Measurements from ENCODE around the gene C1QL2.

Gene C1QL2

DNA sequence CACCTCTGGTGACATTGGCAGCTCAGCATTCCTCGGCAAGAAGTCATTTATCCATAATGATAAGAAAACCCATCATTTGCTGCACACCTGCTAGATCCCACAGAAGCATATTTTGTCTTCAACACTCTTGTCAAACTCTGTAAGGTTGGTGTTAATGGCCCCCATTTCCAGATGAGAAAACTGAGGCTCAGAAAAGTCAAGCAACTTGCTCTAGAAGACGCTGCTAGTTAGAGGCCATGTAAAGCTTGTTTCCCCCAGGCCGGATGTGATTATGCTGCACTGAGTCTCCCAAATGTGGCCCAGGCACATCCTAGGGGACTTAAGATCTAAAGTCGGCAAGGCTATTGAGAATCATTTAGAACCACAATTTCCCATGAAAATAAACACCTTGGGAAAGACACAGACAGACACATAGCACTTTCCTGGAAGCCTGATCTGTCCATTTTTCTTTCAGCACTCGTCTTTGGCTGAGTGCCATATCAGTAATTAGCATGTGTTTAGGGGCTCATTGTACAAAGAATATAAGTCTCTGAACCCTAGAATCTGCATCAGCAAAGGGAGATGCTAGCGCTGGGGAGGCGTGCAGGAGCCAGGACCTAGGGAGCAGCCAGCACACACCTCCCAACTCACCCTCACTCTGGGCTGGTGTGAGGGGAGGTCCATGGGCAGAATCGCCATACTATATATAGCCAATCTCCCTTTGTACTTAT, 39.3 kb downstream of the C1QL2 start:
- no peaks in the 10 kb centered on the region for H3K4me1 ChIP-seq (ENCODE audit: control insufficient read depth, insufficient read depth, low read length, poor library complexity, severe bottlenecking)
- H3K9me3 ChIP-seq (ENCODE audit: control insufficient read depth, low read length): no peaks in the 10 kb centered on the region
- H3K27me3 ChIP-seq (replicated peaks; ENCODE audit: control insufficient read depth, insufficient read depth, low read length, poor library complexity, severe bottlenecking): peaks cover 2% of the 10 kb centered on the region
- no peak overlapping the region for H3K4me3 ChIP-seq (ENCODE audit: insufficient read depth, low read depth, low read length, poor library complexity, severe bottlenecking)
- no peak overlapping the region for H3K27ac ChIP-seq (ENCODE audit: insufficient read depth, low read length, poor library complexity, severe bottlenecking)
- H3K36me3 ChIP-seq (ENCODE audit: control insufficient read depth, insufficient read depth, low read length): no peaks in the 10 kb centered on the region
- DNase-seq: no peak

DNA sequence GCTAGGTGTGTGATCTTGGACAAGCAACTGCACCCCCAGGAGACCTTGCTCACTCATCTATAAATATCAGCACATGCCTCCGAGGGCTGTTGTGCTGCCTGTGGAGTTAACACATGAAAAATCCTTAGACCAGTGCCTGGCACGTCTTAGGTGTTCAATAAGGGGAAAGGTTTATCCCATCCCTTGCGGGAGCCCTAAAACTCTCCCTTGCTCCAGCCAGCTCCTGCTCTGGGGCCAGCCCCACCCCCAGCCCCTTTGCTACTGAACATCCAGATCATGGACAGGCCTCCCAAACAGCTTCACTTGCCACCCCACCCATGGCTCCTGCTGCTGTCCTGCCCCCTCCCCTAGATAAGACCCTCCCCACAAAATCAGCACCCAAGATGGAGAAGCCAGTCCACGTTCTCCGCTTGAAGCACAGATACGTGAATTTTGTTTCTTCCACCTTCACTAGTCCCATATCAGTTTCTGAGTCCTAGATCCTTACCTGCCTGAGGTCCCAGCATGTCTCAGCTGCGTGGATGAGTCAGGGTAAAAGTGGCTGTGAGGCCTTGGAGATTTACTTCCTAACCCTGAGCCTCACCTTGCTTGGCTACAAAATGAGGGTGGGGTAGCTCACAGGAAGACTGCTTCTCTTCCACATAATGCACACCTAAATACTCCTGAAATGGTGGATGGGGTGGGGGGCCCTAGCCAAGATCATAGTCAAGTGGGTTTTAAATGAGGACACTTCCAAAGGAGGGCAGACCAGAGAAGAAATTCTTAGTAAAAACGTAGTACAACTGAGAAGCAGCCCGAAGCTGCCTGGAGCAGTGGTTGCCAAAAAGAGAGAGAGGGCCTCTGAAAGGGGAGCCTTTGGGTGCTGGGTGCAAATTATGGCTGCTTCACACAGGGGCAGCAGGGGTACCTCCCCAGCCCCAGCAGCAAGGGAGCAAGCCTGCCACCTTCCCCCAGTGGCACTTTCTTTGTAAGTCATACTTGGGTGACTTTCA, 40.4 kb downstream of the C1QL2 start:
- Histone ChIP-seq H3K4me1 (ENCODE audit: control insufficient read depth, insufficient read depth, low read length, poor library complexity, severe bottlenecking) (no peaks in the 10 kb centered on the region), H3K27ac (ENCODE audit: insufficient read depth, low read length, poor library complexity, severe bottlenecking) (no peak overlapping the region), H3K4me3 (ENCODE audit: insufficient read depth, low read depth, low read length, poor library complexity, severe bottlenecking) (no peak overlapping the region), H3K9me3 (ENCODE audit: control insufficient read depth, low read length) (no peaks in the 10 kb centered on the region), H3K27me3 (replicated peaks; ENCODE audit: control insufficient read depth, insufficient read depth, low read length, poor library complexity, severe bottlenecking) (peaks cover 2% of the 10 kb centered on the region), H3K36me3 (ENCODE audit: control insufficient read depth, insufficient read depth, low read length) (no peaks in the 10 kb centered on the region)
- DNase-seq: no peak

DNA sequence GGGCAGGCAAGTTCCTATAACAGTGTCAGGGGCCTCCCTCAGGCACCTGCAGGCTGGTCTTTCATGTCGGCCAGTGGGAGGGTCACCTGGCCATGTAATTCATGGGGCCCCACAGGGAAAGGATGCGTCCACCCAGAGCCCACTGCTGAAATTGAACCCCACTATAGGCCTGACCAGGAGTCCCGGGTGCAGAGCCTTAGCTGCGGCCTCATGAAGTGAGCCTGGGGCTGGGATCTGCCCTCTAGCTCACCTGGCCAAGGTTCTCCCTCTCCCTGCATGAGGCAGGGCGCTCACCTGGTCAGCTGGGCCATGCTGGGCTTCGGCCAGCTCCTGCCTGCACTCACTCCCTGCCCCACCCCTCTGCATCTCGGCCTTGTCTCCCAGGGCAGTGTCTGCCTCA, 41.1 kb downstream of the C1QL2 start:
- Histone ChIP-seq H3K27me3 (replicated peaks; ENCODE audit: control insufficient read depth, insufficient read depth, low read length, poor library complexity, severe bottlenecking) (peaks cover 2% of the 10 kb centered on the region), H3K27ac (ENCODE audit: insufficient read depth, low read length, poor library complexity, severe bottlenecking) (no peak overlapping the region), H3K4me1 (ENCODE audit: control insufficient read depth, insufficient read depth, low read length, poor library complexity, severe bottlenecking) (no peaks in the 10 kb centered on the region), H3K9me3 (ENCODE audit: control insufficient read depth, low read length) (no peaks in the 10 kb centered on the region), H3K4me3 (ENCODE audit: insufficient read depth, low read depth, low read length, poor library complexity, severe bottlenecking) (no peak overlapping the region), H3K36me3 (ENCODE audit: control insufficient read depth, insufficient read depth, low read length) (no peaks in the 10 kb centered on the region)
- no peak for DNase-seq

DNA sequence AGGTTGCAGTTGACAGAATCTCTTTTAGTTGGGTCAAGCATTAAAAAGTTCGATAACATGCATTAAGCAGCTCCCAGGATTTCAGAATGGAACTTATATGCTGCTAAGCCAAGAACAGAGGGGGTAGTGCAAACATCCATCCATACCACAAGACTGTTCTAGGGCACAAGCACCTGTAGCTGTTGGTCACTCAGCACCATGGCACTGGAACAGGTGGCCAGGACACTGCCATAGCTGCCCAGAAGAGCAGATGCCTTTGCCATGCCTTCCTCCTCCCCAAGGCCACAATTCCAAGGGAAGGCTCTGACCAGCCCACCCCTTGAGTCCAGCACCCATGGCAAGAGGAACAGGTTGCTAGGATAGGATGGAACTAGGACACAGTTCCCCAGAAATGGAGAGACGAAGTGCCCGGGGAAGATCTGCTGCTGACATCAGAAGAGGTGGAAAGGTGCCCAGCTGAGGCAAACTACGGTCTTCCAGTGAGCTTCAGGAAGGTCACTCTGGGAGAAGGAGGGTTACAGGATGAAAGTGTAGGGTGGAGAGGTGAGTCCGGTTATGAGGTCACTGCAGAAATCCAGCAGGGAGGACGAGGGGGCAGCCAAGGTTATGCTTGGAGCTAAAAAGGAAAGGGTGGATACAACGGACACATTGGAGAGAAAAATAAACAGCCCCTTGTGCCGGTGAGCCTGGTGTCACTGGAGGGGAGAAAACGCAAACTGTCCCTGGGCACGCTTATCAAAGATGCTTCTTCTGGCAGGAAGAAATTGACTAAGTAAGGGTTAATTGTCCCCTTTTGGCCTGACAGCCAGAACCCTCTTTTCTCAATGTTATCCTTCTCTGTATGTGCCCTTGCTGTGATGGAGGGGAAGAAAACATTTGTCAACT, 41.9 kb downstream of the C1QL2 start:
- Histone ChIP-seq H3K27ac (ENCODE audit: insufficient read depth, low read length, poor library complexity, severe bottlenecking) (no peak overlapping the region), H3K4me3 (ENCODE audit: insufficient read depth, low read depth, low read length, poor library complexity, severe bottlenecking) (no peak overlapping the region), H3K9me3 (ENCODE audit: control insufficient read depth, low read length) (no peaks in the 10 kb centered on the region), H3K4me1 (ENCODE audit: control insufficient read depth, insufficient read depth, low read length, poor library complexity, severe bottlenecking) (no peaks in the 10 kb centered on the region), H3K36me3 (ENCODE audit: control insufficient read depth, insufficient read depth, low read length) (no peaks in the 10 kb centered on the region), H3K27me3 (replicated peaks; ENCODE audit: control insufficient read depth, insufficient read depth, low read length, poor library complexity, severe bottlenecking) (peaks cover 2% of the 10 kb centered on the region)
- no peak for DNase-seq

DNA sequence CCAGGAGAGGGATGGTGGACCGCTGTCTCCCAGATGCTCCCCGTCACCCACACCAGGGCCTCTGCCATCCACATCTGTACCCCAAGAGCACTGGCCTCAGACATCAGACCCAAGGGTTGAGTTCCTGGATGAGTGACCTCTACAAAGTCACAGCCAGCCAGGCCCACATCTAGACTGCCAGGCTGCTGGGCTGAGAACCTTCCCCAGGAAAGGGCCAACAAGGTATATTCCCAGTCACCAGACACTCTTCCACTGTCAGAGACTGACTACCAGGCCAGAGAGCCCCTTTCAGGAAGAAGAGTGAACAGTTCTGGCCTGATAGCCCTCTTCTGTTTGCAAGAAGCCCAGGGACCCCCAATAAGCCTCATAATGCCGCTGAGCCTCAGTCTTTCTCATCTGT, 44.3 kb downstream of the C1QL2 start:
- Histone ChIP-seq H3K4me3 (ENCODE audit: insufficient read depth, low read depth, low read length, poor library complexity, severe bottlenecking) (no peak overlapping the region), H3K27me3 (replicated peaks; ENCODE audit: control insufficient read depth, insufficient read depth, low read length, poor library complexity, severe bottlenecking) (no peaks in the 10 kb centered on the region), H3K4me1 (ENCODE audit: control insufficient read depth, insufficient read depth, low read length, poor library complexity, severe bottlenecking) (no peaks in the 10 kb centered on the region), H3K36me3 (ENCODE audit: control insufficient read depth, insufficient read depth, low read length) (no peaks in the 10 kb centered on the region), H3K9me3 (ENCODE audit: control insufficient read depth, low read length) (no peaks in the 10 kb centered on the region), H3K27ac (ENCODE audit: insufficient read depth, low read length, poor library complexity, severe bottlenecking) (no peak overlapping the region)
- DNase-seq: no peak

DNA sequence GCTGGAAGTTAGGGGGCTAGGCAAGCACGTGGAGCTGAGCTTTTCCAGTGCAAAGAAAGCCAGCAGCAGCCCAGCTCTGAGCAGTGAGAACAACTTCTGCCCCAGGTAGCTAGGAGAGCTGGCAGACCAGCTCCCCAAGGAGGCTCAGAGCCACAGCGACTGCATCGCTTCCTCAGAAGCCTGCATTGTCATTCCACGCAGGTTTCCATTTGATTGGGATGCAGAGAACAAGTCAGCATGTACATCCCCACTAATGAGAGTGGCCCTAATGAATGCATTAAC, 45.1 kb downstream of the C1QL2 start:
- no peak for DNase-seq
- Histone ChIP-seq H3K27ac (ENCODE audit: insufficient read depth, low read length, poor library complexity, severe bottlenecking) (no peak overlapping the region), H3K36me3 (ENCODE audit: control insufficient read depth, insufficient read depth, low read length) (no peaks in the 10 kb centered on the region), H3K9me3 (ENCODE audit: control insufficient read depth, low read length) (no peaks in the 10 kb centered on the region), H3K4me3 (ENCODE audit: insufficient read depth, low read depth, low read length, poor library complexity, severe bottlenecking) (no peak overlapping the region), H3K4me1 (ENCODE audit: control insufficient read depth, insufficient read depth, low read length, poor library complexity, severe bottlenecking) (no peaks in the 10 kb centered on the region), H3K27me3 (replicated peaks; ENCODE audit: control insufficient read depth, insufficient read depth, low read length, poor library complexity, severe bottlenecking) (no peaks in the 10 kb centered on the region)

DNA sequence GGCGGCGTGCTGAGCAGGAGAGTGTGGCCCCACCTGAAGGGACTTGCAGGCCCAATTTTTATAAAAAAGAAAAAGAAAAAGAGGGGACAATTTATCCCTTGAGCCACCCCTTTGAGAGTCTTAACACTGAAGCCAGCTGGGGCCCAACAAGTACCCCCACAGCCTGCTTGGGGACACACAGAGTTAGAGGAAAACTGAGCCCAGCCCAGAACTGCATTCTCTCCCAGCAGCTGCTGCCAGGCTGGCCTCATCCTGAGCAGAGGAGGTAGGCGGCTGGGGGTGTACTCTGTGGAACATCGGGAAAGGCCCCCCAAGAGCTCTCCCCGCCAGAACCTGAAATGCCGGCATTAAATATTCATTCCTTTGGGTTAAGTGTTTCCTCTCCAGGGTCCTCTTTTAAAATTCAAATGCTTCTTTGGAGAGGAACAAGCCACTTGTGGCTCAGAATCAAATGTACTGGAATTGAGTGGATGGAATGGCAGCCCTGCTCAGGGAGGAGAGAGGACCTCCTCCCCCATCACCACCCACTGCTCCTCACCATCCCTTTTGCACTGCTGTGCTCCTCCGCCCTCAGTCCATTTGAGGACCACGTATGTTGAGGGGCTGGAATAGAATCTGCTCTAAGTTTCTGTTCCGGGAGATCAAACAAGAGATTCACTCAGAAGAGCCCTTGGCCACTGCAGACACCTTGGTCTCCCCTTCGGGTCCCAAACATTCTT, 45.6 kb downstream of the C1QL2 start:
- Histone ChIP-seq H3K9me3 (ENCODE audit: control insufficient read depth, low read length) (no peaks in the 10 kb centered on the region), H3K4me3 (ENCODE audit: insufficient read depth, low read depth, low read length, poor library complexity, severe bottlenecking) (no peak overlapping the region), H3K27ac (ENCODE audit: insufficient read depth, low read length, poor library complexity, severe bottlenecking) (no peak overlapping the region), H3K36me3 (ENCODE audit: control insufficient read depth, insufficient read depth, low read length) (no peaks in the 10 kb centered on the region), H3K4me1 (ENCODE audit: control insufficient read depth, insufficient read depth, low read length, poor library complexity, severe bottlenecking) (no peaks in the 10 kb centered on the region), H3K27me3 (replicated peaks; ENCODE audit: control insufficient read depth, insufficient read depth, low read length, poor library complexity, severe bottlenecking) (no peaks in the 10 kb centered on the region)
- DNase-seq: no peak

DNA sequence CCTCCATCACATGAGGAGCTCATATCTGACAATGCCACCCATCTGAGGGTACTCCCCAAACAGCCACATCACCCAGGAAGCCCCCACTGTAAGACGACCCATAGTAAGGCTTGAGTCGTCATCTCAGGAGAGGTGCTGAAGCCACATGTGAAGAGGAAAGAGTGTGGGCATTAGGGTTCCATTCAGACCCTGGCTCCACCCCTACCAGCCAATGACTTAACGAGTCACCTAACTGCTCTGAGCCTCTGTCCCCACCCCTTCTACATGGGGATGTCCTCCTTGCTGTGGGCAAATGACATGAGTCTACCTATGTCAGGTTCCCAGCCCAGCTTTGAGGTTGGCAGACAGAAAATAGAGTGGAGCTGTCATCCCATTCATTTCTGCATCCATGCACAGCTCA, 46.3 kb downstream of the C1QL2 start:
- no peaks in the 10 kb centered on the region for H3K27me3 ChIP-seq (replicated peaks; ENCODE audit: control insufficient read depth, insufficient read depth, low read length, poor library complexity, severe bottlenecking)
- H3K36me3 ChIP-seq (ENCODE audit: control insufficient read depth, insufficient read depth, low read length): no peaks in the 10 kb centered on the region
- no peak overlapping the region for H3K27ac ChIP-seq (ENCODE audit: insufficient read depth, low read length, poor library complexity, severe bottlenecking)
- no peak for DNase-seq
- H3K4me3 ChIP-seq (ENCODE audit: insufficient read depth, low read depth, low read length, poor library complexity, severe bottlenecking): no peak overlapping the region
- no peaks in the 10 kb centered on the region for H3K4me1 ChIP-seq (ENCODE audit: control insufficient read depth, insufficient read depth, low read length, poor library complexity, severe bottlenecking)
- H3K9me3 ChIP-seq (ENCODE audit: control insufficient read depth, low read length): no peaks in the 10 kb centered on the region

DNA sequence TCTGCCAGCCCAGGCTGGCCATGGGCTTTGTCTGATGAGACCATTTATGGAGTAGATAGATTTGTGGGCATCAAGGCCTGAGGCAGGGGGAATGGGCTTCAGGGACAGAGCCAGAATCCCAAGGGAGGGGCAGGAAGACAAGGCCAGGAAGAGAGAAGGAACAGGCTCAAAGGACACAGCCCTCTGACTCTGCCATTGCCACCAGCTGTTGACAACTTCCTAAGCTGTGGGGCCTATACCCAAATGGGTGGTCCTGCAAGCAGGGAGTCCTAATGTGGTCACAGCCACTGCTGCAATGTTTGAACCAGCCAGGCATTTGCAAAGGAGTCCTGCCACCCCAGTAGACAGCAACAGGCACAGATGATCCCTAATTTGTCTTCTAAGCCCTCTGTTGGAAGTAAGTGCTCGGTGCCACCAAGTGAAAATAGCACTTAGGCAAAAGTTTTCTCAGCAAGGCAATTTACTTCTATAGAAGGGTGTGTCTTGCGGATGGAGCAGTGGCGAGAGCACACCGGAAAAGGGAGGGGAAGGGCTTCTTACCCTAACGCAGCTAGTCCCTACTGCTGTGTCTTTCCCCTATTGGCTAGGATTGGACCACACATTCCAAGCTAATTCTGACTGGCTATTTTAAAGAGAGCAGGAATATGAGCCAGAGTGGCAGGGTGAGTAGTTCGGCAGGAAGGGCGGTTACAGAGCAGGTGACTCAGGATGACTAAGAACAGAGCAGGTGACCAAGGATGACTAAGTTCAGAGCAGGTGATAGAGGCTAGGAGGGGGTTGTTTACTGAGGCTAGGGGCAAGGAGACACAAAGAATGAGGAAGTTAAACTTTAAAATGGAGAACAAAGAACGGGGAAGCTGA, 47.2 kb downstream of the C1QL2 start:
- H3K9me3 ChIP-seq (ENCODE audit: control insufficient read depth, low read length): no peaks in the 10 kb centered on the region
- H3K4me3 ChIP-seq (ENCODE audit: insufficient read depth, low read depth, low read length, poor library complexity, severe bottlenecking): no peak overlapping the region
- H3K27me3 ChIP-seq (replicated peaks; ENCODE audit: control insufficient read depth, insufficient read depth, low read length, poor library complexity, severe bottlenecking): no peaks in the 10 kb centered on the region
- H3K27ac ChIP-seq (ENCODE audit: insufficient read depth, low read length, poor library complexity, severe bottlenecking): no peak overlapping the region
- no peaks in the 10 kb centered on the region for H3K36me3 ChIP-seq (ENCODE audit: control insufficient read depth, insufficient read depth, low read length)
- DNase-seq: no peak
- H3K4me1 ChIP-seq (ENCODE audit: control insufficient read depth, insufficient read depth, low read length, poor library complexity, severe bottlenecking): no peaks in the 10 kb centered on the region

All from effector memory CD4-positive, alpha-beta T cell (primary cell).